T-helper 1 cell treated with Interleukin-12 subunit alpha and Interleukin-12 subunit beta and Interleukin-4 antibody, amounts not matched to agents 30 ng/mL and 1 ng/mL, for 36 hours (primary cell): ENCODE measurements around the gene PSPC1. TPM values are rescaled to one million over a fixed set of nuclear protein-coding genes. Genes with fewer than 3 reads are reported as not detected.

ENCODE experiments used
- intact Hi-C: fragments of 100-400 bp; cut with micrococcal nuclease; formaldehyde crosslinking; loops from one replicate; pipeline ENCODE4 v1.15.1; 2024
- total RNA-seq: library from RNA; stranded (reverse); gene quantifications from 2 replicates; pipeline ENCODE4 v1.2.3, GENCODE V29; 2022

The PSPC1 gene
- total RNA-seq, 1 donor from 2014 or later: 70.0 TPM

DNA sequence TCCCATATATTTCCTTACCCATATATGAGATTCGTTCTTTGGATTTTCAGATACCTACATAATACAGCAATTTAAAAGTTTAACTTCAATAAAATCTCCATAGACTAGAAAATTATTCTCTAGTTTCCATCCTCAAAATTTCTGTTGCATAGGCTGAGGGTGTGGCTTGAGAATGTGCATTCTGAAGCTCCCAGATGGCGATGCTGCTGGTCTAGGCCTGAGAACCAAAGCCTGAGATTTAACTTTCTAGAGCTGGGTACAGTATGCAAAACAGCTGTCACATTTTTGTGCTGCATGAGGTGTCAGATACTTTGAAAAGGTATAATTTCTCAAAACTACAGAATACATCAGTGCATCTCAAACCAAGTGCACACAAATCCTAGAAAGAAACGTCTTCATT is 106.6 kb downstream of the PSPC1 start:
- intact Hi-C loops: no loop called here

DNA sequence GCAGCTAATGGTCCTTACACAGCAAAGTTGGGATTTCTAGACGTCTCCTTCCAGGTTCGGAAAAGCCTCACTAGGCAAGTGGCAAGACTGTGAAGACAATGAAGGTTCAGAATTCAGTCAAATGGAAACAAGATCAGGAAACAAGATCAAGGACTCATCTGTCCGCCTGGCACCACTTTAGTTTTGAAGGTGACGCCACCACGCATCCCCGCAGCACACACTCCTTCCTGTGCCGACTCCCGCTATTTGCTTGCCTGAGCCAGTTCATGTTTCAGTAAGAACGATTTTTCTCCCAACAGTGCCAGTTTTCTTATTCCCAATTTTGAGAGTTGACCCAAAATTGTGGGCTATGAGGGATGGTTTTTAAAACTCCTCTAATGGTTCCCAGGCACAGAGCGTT is 107.8 kb downstream of the PSPC1 start:
- intact Hi-C loops: no loop called here

- intact Hi-C loops: no loop called here
Measured at GRCh38 chr13:19673473-19674430, 109.0 kb downstream of the PSPC1 start.

DNA sequence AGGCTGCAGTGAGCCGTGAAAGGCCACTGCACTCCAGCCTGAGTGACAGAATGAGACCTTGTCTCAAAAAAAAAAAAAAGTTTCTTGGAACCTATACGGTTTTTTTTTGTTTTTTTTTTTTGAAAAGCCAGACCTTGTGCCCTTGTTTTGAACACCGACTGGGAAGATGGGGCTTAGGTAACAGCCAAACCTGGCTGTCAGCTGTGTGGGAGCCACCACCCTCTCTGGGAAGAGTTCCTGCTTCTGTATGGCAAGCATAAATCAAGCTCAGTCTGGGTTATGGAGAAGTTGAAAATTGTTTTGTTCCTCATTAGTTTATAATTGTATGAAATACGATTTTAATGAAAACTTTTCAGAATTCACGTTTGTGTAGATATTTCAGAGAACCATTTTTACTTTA is 109.8 kb downstream of the PSPC1 start:
- intact Hi-C loops: no loop called here

DNA sequence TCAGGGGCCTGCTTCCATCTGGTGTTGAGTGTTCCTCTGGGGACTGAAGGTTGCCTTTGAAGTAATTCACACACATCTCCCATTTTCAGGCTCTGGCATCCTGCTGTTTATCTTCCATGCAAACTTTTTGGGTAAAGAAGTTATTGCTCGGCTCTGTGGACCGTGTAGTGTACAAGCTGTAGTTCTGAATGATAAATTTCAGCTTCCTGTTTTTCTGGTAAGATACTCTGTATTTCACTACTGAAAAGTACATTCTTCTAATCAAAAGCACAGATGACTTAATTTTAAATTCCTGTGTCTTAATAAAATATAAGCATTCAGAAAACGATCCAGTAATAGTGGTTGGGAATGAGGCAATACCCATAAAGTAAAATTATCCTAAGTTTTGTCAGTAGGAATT is 112.6 kb downstream of the PSPC1 start:
- intact Hi-C loops: no loop called here

GRCh38 chr13:19668778-19669177 is 114.0 kb downstream of the PSPC1 start:
- intact Hi-C loops: no loop called here

DNA sequence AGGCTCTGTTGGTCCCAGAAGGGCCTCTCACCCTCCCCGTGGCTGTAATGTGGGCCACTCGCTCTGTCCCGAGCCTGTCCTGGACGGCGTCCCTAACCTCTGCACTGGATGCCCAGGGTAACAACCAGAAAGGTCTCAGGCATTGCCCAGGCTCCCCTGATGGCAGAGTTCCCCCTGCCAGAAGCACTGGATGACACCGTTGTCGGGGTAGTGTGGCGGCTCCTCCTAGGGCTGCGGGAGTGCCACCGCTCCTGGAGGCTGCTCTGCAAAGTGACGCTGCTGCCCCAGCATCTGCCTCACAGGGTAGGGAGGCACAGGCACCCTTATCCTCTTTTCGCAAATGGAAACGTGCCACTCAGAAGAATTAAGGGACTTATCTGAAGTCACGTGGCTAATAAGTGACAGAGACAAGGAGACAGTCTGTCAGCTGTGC is 117.3 kb downstream of the PSPC1 start:
- intact Hi-C loops: no loop called here

GRCh38 chr13:19664481-19665230 is 118.1 kb downstream of the PSPC1 start:
- intact Hi-C loops: no loop called here

- intact Hi-C loops: no loop called here
Measured at GRCh38 chr13:19663416-19663979, 119.2 kb downstream of the PSPC1 start.

DNA sequence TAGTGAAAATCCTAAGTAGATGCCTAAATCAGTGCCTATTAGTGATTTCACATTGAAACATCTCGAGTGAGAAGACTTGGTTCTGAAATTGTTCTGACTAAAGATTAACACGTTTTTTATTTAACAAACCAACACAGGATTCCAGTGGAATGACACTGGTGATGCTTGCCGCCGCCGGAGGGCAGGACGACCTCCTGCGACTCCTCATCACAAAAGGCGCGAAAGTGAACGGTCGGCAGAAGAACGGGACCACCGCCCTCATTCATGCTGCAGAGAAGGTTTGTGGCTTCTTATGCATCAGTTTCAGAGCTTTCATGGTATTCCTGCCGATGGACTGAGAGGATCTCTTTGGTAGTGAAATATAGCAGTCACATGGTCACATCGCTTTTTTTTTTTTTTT is 121.2 kb downstream of the PSPC1 start:
- intact Hi-C loops: no loop called here

DNA sequence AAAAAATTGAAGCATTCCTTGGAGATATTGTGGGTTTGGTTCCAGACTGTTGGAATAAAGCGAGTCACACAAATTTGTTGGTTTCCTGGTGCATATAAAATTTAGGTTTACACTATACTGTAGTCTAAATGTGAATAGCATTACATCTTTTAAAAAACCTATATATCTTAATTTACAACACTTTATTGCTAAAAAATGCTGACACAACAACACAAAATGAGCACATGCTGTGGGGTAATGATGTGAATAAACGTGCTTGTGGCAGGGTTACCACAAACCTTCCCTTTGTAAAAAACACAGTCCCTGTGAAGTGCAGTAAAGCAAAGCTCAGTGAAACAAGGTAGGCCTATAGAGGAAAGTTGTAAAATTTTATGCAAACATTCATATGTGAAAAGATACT is 121.6 kb downstream of the PSPC1 start:
- intact Hi-C loops: no loop called here

GRCh38 chr13:19658831-19659230 is 123.9 kb downstream of the PSPC1 start:
- intact Hi-C loops: no loop called here

GRCh38 chr13:19657872-19658591 is 124.7 kb downstream of the PSPC1 start:
- intact Hi-C loops: no loop called here

Other genes with a start within 250 kb of the PSPC1 start
- 0.12 TPM in 1 of 2 replicates, not detected in the other for gene TPTE2, start 221.4 kb downstream of the PSPC1 start, total RNA-seq
- gene MPHOSPH8, start 149.3 kb downstream of the PSPC1 start, total RNA-seq: 49.6 and 50.3 TPM in 2 replicates
- gene ZMYM5, start 80.7 kb upstream of the PSPC1 start, total RNA-seq: 14.9 and 15.5 TPM in 2 replicates
- gene ZMYM2, start 175.8 kb upstream of the PSPC1 start, total RNA-seq: 48.2 and 58.8 TPM in 2 replicates